Astrocyte (in vitro differentiated cells and primary cell): ENCODE measurements around the gene PSIP1. TPM values are rescaled to one million over a fixed set of nuclear protein-coding genes. Genes with fewer than 3 reads are reported as not detected.

ENCODE experiments used
- total RNA-seq: library from RNA; stranded (reverse); gene quantifications from 2 replicates; pipeline ENCODE4 v1.2.1, GENCODE V29; 2021

The PSIP1 gene
- total RNA-seq, 1 donor from 2014 or later, result 28.5 TPM

Other genes starting within 250 kb of the PSIP1 start
- gene TTC39B, start 203.8 kb downstream of the PSIP1 start, total RNA-seq, result 7.0 and 8.1 TPM in 2 replicates
- gene SNAPC3, start 88.1 kb downstream of the PSIP1 start, total RNA-seq, result 39.6 and 40.3 TPM in 2 replicates
- 1.2 and 2.0 TPM in 2 replicates for gene CCDC171, start 42.1 kb upstream of the PSIP1 start, total RNA-seq